ENCODE data around the gene COL6A5. TPM values are rescaled to one million over a fixed set of nuclear protein-coding genes. Genes with fewer than 3 reads are reported as not detected.

The COL6A5 gene
- total RNA-seq, 4 donors from 2014 or later, result 0.04 to 0.84 (median 0.05) TPM; not detected in 1

DNA sequence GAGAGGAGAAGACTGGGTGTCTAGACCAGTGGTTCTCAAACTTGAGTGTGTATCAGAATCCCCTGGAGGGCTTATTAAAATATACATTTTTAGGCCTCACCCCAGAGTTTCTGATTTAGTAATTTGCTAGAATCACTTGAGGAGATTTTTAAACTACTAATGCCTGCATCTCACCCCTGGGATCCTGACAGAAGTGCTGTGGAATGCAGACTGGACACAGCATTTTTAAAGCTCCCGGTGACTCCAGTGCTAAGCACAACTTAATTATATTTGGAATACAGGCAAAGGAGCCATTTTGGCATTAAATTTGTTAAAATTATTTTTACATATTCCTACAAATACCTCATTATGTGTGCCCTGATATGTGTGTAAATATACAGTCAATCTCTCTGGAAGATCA lies 144.8 kb downstream of the COL6A5 start:
- WGBS, 2 donors, result 48 to 68% methylated on average over 1 of the region's 1 CpG
- no peak for DNase-seq (ENCODE audit: low spot score in 2 of 2)
- intact Hi-C loops (cut with DNase I; ENCODE audit: low total_unique reads), result no loop called here
- H3K4me3 ChIP-seq (ENCODE audit: low read depth, poor library complexity, severe bottlenecking), result no peak overlapping the region
- TF ChIP-seq POLR2A (IDR thresholded peaks at IDR 0.05), result no peak
- TF ChIP-seq, protein P1, sequence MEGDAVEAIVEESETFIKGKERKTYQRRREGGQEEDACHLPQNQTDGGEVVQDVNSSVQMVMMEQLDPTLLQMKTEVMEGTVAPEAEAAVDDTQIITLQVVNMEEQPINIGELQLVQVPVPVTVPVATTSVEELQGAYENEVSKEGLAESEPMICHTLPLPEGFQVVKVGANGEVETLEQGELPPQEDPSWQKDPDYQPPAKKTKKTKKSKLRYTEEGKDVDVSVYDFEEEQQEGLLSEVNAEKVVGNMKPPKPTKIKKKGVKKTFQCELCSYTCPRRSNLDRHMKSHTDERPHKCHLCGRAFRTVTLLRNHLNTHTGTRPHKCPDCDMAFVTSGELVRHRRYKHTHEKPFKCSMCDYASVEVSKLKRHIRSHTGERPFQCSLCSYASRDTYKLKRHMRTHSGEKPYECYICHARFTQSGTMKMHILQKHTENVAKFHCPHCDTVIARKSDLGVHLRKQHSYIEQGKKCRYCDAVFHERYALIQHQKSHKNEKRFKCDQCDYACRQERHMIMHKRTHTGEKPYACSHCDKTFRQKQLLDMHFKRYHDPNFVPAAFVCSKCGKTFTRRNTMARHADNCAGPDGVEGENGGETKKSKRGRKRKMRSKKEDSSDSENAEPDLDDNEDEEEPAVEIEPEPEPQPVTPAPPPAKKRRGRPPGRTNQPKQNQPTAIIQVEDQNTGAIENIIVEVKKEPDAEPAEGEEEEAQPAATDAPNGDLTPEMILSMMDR (IDR thresholded peaks at IDR 0.05), result no peak

DNA sequence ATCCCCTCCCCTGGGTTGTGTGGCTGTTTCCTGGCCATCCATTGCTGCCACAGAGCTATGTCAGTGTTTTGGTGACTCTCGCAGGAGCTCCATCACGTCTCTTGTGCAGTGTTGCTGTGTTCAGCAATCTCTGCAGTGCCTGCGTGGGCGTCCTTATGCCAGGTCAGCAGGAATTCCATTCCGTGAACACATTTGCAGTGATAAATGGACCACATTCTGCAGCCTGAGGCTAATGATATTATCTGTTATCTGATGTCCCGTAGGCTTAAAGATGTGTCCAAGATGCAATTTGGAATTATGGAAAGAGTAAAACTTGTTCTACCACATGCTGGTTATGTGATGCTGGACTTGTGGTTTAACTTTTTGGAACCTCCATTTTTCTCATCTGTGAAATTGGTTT lies 146.0 kb downstream of the COL6A5 start:
- no peak for DNase-seq (ENCODE audit: low spot score in 2 of 2)
- TF ChIP-seq, protein P1 (IDR thresholded peaks at IDR 0.05), result no peak
- TF ChIP-seq POLR2A (IDR thresholded peaks at IDR 0.05), result no peak
- WGBS, 2 donors, result 60 to 71% methylated on average over 6 of the region's 6 CpGs
- intact Hi-C loops (cut with DNase I; ENCODE audit: low total_unique reads), result no loop called here
- no peak overlapping the region for H3K4me3 ChIP-seq (ENCODE audit: low read depth, poor library complexity, severe bottlenecking)

DNA sequence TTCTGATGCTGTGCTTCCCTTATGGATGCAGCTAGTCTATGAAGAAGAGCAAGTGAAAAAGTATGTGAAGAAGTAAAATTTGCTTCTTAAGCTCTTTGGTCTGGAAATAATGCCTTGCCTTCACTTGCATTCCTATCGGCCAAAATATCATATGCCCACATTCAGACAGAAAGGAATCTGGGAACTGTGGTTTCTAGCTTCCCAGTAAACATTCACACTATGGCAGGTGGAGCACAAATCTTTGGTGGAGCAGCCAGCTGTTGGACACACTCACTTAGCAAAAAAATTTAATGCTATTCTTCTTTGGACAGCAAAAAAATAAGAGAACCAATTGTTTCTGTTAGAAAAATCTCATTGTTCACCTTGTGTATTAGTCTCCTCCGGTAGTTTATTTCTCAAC lies 159.2 kb downstream of the COL6A5 start:
- no peak overlapping the region for H3K4me3 ChIP-seq (ENCODE audit: low read depth, poor library complexity, severe bottlenecking)
- 89 to 96% methylated on average over 2 of the region's 2 CpGs for WGBS, 2 donors
- DNase-seq (ENCODE audit: low spot score in 2 of 2), result no peak
- intact Hi-C loops (cut with DNase I; ENCODE audit: low total_unique reads), result no loop called here
- no peak for TF ChIP-seq POLR2A (IDR thresholded peaks at IDR 0.05)
- TF ChIP-seq, protein P1 (IDR thresholded peaks at IDR 0.05), result no peak

DNA sequence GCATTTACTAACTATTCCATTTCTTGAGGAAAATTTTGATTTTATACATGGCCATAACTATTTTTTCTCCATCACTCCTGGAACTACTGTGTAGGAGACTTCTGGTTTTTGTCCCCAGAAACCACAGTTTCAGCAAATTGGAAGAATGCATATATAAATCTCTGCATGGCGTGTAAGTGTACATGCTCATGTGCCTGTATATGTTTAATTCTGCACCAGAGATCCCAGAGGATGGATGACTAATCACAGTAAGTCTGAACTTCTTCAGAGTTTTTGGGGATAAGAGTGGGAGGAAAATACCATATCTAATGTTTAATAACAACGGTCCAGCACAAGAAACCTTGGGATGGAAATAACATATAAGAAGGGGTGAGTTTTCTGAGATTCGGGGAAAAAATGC lies 160.6 kb downstream of the COL6A5 start:
- WGBS, 2 donors, result 73 to 76% methylated on average over 3 of the region's 3 CpGs
- DNase-seq (ENCODE audit: low spot score in 2 of 2), result no peak
- intact Hi-C loops (cut with DNase I; ENCODE audit: low total_unique reads), result no loop called here
- no peak overlapping the region for H3K4me3 ChIP-seq (ENCODE audit: low read depth, poor library complexity, severe bottlenecking)
- TF ChIP-seq, protein P1 (IDR thresholded peaks at IDR 0.05), result no peak
- TF ChIP-seq POLR2A (IDR thresholded peaks at IDR 0.05), result no peak

DNA sequence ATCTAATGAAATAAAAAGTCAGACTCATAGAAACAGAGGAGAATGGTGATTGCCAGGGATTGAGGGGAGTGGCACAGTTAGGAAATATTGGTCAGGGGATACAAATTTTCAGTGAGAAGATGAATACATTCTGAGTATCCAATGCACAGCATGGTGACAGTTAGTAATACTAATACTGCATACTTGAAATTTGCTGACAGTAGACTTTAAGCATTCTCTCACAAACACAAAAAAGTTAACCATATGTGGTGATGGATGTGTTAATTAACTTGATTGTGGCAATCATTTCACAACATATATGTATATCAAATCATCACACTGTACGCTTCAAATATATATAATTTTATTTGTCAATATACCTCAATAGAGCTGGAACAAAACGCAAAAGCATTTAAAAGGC lies 162.3 kb downstream of the COL6A5 start:
- 91 to 92% methylated on average over 2 of the region's 2 CpGs for whole genome bisulfite sequencing, 2 donors
- no peak overlapping the region for H3K4me3 ChIP-seq (ENCODE audit: low read depth, poor library complexity, severe bottlenecking)
- intact Hi-C loops (cut with DNase I; ENCODE audit: low total_unique reads), result no loop called here
- TF ChIP-seq, protein P1 (IDR thresholded peaks at IDR 0.05), result no peak
- TF ChIP-seq POLR2A (IDR thresholded peaks at IDR 0.05), result no peak
- no peak for DNase-seq (ENCODE audit: low spot score in 2 of 2)

DNA sequence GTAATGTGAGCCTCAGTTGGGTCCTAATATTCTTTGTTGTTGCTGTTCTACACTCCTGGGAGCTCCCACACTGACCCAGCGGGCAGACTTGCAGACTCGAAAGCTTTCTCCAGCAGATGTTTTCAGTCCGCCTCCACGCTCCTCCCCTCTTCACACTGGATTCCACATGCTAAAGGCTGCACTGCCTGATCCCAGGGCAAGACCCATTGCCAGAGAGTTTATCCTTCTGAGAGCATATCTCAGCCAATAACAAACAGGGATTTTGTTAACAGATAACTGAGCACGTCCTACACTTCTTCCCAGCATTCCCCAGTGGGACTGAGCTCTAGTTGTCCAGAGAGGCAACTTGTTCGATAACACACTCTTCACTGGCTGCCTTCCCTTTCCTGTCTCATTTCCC lies 163.5 kb downstream of the COL6A5 start:
- DNase-seq (ENCODE audit: low spot score in 2 of 2), result no peak
- intact Hi-C loops (cut with DNase I; ENCODE audit: low total_unique reads), result no loop called here
- no peak overlapping the region for H3K4me3 ChIP-seq (ENCODE audit: low read depth, poor library complexity, severe bottlenecking)
- TF ChIP-seq, protein P1 (IDR thresholded peaks at IDR 0.05), result no peak
- 48 to 63% methylated on average over 6 of the region's 6 CpGs for WGBS, 2 donors

All from lower leg skin (tissue), 4 donors.